SK-N-DZ (cell line): ENCODE measurements around the gene SLC17A2. TPM values are rescaled to one million over a fixed set of nuclear protein-coding genes. Genes with fewer than 3 reads are reported as not detected.

Experiments
- DNase-seq: peaks from one replicate; pipeline ENCODE4 v3.0.0-alpha.2; 2015; ENCODE audit warnings: low spot score
- polyA plus RNA-seq, 2 experiments: library from polyadenylated mRNA; depleted of rRNA; stranded (reverse); fragments of >200 nt; gene quantifications; 2 replicates each; pipeline ENCODE4 v1.2.3, GENCODE V29; 2014

SLC17A2 gene, protein sequence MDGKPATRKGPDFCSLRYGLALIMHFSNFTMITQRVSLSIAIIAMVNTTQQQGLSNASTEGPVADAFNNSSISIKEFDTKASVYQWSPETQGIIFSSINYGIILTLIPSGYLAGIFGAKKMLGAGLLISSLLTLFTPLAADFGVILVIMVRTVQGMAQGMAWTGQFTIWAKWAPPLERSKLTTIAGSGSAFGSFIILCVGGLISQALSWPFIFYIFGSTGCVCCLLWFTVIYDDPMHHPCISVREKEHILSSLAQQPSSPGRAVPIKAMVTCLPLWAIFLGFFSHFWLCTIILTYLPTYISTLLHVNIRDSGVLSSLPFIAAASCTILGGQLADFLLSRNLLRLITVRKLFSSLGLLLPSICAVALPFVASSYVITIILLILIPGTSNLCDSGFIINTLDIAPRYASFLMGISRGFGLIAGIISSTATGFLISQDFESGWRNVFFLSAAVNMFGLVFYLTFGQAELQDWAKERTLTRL
- not detected in 2 replicates for polyA plus RNA-seq (2014; cell fraction: cytosol; rRNA removed)
- not detected in 2 replicates for polyA plus RNA-seq (2014; cell fraction: nucleus; rRNA removed)

- DNase-seq: no peak
These were observed at the start of gene SLC17A2 for GRCh38 chr6:25930532-25931410. Gene SLC17A2 (minus strand): TSS chr6:25930691. CDS start chr6:25925796, 4,895 bp downstream.

GRCh38 chr6:25975923-25976560 lies 45.6 kb upstream of the SLC17A2 start:
- DNase-seq: no peak

DNA sequence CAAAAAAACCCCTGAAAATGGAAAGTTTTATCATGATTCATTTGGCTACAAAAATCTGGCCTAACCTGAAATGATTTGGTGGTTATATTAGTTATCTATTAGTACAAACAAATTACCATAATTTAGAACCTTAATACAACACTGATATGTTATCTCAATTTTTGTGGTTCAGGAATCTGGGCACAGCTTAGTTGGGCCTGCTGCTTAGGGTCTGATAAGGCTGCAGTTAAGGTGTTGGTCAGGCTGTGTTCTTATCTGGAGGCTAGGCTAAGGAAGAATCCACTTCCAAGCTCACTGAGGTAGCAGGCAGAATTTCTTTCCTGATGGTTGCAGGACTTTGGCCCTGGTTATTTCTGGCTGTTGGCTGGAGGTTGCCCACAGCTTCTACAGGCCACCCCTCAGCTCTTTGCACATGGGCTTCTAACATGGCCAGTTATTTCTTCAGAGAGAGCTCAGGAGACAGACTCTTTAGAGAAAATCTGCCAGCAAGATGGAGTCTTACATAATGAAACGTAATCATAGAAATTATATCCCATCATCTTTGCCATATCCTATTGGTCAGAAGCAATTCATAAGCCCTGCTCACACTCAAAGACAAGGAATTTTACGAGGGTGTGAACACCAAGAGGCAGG lies 43.5 kb upstream of the SLC17A2 start:
- DNase-seq: no peak

DNA sequence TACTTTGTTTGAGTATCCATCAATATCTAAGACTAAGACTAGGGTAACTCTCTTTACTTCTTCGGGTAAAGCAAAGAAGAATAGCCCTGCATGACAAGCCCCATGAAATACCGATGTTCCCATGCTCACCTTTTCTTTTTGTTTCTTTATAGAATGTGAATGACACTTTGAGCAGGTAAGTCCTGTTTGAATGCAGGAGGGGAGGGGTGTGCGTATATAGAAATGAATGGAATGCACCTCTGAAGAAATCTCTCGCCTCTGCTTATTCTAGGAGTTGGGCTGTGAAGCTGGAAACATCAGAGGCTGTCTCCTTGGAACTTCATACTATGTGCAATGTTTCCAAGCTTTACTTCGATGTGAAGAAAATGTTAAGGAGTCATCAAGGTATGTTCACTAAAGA lies 42.4 kb upstream of the SLC17A2 start:
- no peak for DNase-seq

- DNase-seq: no peak
These were observed 41.6 kb upstream of the SLC17A2 start for GRCh38 chr6:25972128-25972527.

DNA sequence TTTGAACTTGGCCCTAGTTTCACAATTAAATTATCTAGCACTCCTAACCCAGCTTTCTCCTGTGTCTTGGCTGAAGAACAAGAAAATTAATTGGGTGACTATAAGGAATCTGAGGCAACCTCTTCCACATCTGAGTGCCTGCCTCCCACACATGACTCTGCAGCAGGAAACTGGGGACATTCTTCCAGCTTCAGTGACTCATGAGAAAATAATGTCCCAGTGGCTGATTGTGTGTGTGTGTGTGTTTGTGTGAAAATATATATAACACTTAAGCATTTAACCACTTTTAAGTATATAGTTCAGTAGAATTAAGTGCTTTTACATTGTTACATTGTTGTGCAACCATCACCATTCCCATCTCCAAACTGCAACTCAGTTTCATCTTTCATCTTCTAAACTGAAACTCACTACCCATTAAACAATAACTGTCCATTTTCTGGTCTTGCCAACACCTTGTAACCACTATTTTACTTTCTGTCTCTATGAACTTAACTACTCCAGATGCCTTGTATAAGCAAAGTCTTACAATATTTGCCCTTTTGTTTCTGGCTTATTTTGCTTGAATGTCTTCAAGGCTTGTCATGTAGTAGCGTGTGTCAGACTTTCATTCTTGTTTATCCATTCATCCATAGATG lies 40.8 kb upstream of the SLC17A2 start:
- DNase-seq: no peak

DNA sequence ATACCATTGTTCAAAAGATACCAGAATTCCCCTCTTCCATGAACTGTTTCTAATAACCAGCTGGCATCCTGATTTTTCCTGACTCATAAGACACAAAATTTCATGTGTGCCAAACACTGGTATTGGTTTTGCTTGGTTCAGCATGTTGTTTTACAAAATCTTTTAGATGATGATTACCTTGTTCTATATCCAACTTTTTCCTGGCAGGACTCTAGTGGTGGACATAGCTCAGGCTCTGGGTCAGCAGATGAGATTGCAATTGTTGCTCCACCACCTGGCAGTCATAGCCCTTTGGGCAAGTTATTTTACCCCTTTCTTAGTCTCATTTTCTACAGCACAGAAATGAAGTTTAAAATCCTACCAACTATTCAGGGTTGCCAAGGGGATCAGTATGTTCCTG lies 38.3 kb upstream of the SLC17A2 start:
- DNase-seq: no peak

DNA sequence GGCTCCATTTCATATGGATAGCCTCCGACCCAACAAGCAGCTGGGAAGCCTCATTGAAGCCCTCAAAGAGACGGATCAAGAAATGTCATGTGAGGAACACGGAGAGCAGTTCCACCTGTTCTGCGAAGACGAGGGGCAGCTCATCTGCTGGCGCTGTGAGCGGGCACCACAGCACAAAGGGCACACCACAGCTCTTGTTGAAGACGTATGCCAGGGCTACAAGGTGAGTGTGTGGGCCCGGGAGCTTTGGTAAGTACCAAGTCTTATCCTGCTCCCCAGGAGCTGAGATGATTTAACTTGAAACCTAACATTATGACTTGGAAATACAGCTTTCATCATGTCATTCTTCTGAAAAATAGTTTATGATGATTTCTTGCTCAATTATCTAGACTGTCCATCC lies 36.2 kb upstream of the SLC17A2 start:
- no peak for DNase-seq

DNA sequence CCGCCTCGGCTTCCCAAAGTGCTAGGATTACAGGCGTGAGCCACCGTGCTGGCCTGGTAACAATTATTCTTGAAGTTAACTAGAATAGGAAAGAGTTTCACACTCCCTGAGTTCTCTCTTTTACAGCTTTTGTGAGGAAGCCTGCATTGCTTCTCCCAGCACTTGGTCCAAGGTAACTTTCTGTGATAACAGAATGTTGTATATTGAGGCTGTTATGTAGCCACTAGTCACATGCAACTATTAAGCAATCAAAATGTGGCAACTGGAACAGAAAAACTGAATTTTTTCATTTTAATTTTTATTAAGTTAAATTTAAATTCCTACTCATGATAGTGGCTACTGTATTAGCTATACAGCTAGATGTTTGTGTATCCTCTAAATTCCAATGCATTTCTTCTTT lies 34.6 kb upstream of the SLC17A2 start:
- DNase-seq: no peak

DNA sequence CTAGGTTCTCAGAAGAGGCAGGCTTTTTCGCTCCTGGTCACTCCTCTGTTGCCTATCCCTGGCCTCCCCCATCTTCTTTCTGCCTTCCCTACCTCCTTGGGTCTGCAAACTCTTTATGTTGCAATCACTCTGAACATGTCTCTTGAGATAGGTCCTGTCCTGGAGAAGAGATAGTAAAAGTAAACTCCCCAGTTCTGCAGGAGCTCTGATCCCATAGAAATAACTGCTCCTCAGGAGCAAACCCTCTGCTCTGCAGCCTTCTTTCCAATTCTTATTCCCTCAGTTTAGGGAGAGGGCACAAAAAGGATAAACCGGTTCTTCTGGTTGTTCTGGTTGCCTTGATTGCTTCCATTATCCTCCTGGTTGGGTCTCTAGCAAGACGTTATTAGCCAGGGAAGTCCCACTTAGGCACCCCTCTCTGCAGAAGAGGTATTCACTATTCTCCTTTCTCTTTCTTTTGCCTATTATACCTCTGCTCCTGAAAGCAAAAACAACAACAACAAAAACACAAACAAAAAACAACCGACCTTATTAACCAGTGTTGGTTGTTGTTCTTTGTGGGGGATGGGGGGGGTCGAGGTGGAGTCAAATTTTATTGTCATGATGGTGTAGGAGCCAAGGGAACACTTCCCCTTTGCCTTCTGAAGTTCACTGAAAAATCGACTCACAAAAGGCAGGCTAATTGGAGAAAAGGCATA lies 33.1 kb upstream of the SLC17A2 start:
- DNase-seq: no peak

- no peak for DNase-seq
These were observed 31.9 kb upstream of the SLC17A2 start, which contains the start of gene TRIM38 for GRCh38 chr6:25962149-25963127. Gene TRIM38 (plus strand): TSS chr6:25962802. CDS start chr6:25966523, 3,721 bp downstream.

DNA sequence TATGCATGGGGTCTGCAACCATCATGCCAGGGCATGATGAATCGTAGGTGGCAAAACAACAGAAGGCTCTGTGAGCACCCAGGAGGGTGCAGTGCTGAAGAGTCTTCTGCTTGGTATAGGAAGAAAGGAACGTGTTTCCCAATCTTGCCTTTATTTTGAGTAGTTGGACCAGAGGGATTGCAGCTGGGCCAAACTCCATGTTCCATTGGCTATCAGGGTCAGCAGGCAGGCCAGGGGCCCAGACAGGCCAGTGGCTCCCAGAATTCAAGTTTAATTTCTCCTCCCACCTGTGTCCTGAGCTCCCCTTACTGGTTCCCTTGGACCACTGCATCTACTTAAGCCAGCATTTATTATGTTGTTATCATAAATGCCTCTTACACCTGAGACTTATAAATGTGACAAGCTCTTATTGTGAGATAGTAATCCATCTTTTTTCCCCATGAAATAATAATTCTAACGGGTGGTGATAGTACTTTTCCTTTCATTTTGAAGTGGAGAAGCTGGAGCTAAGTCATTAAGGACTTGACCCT lies 31.2 kb upstream of the SLC17A2 start:
- DNase-seq: no peak

DNA sequence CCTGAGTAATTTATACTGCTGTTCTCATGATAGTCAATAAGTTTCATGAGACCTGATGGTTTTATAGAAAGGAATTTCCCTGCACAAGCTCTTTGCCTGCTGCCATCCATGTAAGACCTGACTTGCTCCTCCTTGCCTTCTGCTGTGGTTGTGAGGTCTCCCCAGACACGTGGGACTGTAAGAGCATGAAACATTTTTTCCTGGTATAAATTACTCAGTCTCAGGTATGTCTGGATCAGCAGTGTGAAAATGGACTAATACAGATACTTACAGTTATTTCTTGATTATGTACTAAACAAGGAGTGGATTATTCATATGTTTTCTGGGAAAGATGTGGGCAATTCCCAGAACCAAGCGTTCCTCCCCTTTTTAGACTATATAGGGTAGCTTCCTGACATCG lies 30.2 kb upstream of the SLC17A2 start:
- no peak for DNase-seq

- DNase-seq: no peak
These were observed 29.5 kb upstream of the SLC17A2 start for GRCh38 chr6:25959890-25960536.

DNA sequence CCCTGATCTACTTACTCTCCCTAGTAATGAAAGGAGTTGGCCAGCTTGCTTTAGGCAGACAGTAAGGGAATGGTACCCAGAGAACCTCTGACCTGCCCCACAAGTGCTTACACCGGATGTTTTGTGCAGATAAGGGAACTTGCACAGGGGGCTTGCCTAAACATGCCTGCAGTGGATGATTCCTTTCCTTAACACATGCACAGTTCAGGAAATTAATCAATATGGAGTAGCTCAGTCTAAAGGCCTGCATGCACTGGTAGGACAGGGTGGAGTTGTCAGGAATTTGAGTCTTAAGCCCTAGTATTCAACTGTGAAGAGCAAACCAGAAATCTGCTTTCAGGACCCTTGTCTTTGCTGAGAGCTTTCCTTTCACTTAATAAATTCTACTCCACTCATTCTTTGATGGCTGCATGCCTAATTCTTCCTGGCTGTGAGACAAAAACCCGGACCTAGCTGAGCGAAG lies 28.2 kb upstream of the SLC17A2 start:
- no peak for DNase-seq

- no peak for DNase-seq
These were observed 25.7 kb upstream of the SLC17A2 start for GRCh38 chr6:25956226-25956625.

DNA sequence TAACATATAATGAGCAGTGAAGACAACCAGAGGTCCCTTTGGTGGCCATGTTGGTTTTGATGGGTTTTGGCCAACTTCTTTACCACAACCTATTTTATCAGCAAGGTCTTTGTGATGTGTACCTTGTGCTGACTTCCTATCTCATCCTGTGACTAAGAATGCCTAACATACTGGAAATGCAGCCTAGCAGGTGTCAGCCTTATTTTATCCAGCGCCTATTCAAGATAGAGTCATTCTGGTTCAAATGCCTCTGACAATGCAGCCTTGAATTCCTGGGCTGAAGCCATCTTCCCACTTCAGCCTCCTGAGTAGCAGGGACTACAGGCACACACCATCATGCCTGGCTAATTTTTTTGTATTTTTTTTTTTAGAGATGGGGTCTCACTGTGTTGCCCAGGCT lies 24.3 kb upstream of the SLC17A2 start:
- DNase-seq: no peak

DNA sequence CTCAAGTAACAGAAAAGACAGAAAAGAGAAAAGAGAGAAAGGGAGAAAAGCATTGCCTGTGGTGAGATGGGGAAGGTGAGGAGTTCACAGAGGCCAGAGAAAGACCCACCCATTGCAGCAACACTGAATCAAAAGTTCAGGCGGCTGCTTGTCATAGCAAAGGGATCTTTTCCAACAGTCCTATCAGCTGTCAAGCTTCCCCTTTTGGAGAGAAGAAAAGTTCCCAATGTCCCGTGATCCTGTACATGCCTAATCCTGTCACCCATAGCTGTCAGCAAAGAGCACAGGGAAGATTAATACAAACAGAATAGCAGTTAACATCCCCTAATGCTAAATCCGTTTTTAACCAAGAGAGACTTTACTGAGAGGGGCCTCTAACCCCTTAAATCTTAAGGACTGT lies 23.2 kb upstream of the SLC17A2 start:
- no peak for DNase-seq
